Tongue (tissue), 2 donors: ENCODE measurements around the gene TRAF7. TPM values are rescaled to one million over a fixed set of nuclear protein-coding genes. Genes with fewer than 3 reads are reported as not detected.
"Not testable (repeated sequence)": the region's sequence is repeated elsewhere in the genome, so short reads cannot be mapped to it uniquely, and the experiment has no call there.

ENCODE experiments used
- DNase-seq: peaks from one replicate; pipeline ENCODE4 v3.0.0-alpha.2; 2015
- total RNA-seq: library from RNA; depleted of rRNA; stranded (reverse); fragments of >200 nt; gene quantifications from one replicate; pipeline ENCODE4 v1.2.3, GENCODE V29; 2014

The TRAF7 gene
- total RNA-seq, 1 donor from 2014 or later = 27.4 TPM

GRCh38 chr16:2203119-2203688, 47.6 kb downstream of the TRAF7 start:
- DNase-seq = not testable (repeated sequence)

- DNase-seq = no peak
Observed at GRCh38 chr16:2204416-2205103, 49.0 kb downstream of the TRAF7 start.

GRCh38 chr16:2205104-2205966, 49.8 kb downstream of the TRAF7 start, which contains the start of gene MLST8:
TSS of gene MLST8 (plus strand) at chr16:2205454. CDS start at chr16:2206086, 632 bp downstream.
- peak; percentile 94 for DNase-seq

- no peak for DNase-seq
Observed at GRCh38 chr16:2205967-2206313, 50.4 kb downstream of the TRAF7 start.

- no peak for DNase-seq
Observed at GRCh38 chr16:2206420-2206779, 50.8 kb downstream of the TRAF7 start.

- no peak for DNase-seq
Observed at GRCh38 chr16:2206780-2207433, 51.3 kb downstream of the TRAF7 start.

GRCh38 chr16:2207872-2208271, 52.3 kb downstream of the TRAF7 start:
- DNase-seq = no peak

- DNase-seq = no peak
Observed at GRCh38 chr16:2208308-2208707, 52.7 kb downstream of the TRAF7 start.

- no peak for DNase-seq
Observed at GRCh38 chr16:2208772-2209171, 53.2 kb downstream of the TRAF7 start.

- no peak for DNase-seq
Observed at GRCh38 chr16:2209258-2210008, 53.9 kb downstream of the TRAF7 start.

GRCh38 chr16:2210009-2210332, 54.4 kb downstream of the TRAF7 start:
- DNase-seq = no peak

GRCh38 chr16:2210386-2211365, 55.1 kb downstream of the TRAF7 start, which contains the start of gene BRICD5:
TSS of gene BRICD5 (minus strand) at chr16:2210863. CDS start at chr16:2210833, 30 bp downstream.
- DNase-seq = no peak

GRCh38 chr16:2211923-2212347, 56.4 kb downstream of the TRAF7 start:
- DNase-seq = no peak

- DNase-seq = peak; percentile 72
Observed at GRCh38 chr16:2212362-2213324, 57.1 kb downstream of the TRAF7 start.

- no peak for DNase-seq
Observed at GRCh38 chr16:2213817-2214718, 58.5 kb downstream of the TRAF7 start.

GRCh38 chr16:2214719-2214968, 59.1 kb downstream of the TRAF7 start, which contains the start of gene PGP:
TSS of gene PGP (minus strand) at chr16:2214840. CDS start at chr16:2214777, 63 bp downstream.
- no peak for DNase-seq

- DNase-seq = no peak
Observed at GRCh38 chr16:2216330-2216729, 60.7 kb downstream of the TRAF7 start.

- DNase-seq = peak; percentile 100
Observed at GRCh38 chr16:2223221-2223941, 67.8 kb downstream of the TRAF7 start, which contains the start of gene E4F1. TSS of gene E4F1 (plus strand) at chr16:2223591. CDS start at chr16:2223614, 23 bp downstream.
